ENCODE results near the gene BRD9. TPM values are rescaled to one million over a fixed set of nuclear protein-coding genes. Genes with fewer than 3 reads are reported as not detected.

BRD9 gene
- total RNA-seq, 1 donor from 2014 or later: 27.9 TPM

- ATAC-seq (no peak), DNase-seq (ENCODE audit: missing footprints) (no peak)
- intact Hi-C loops (cut with DNase I): no loop called here
Observed at GRCh38 chr5:909086-909485, 16.5 kb upstream of the BRD9 start.

- ATAC-seq: no peak
- intact Hi-C loops (cut with DNase I): no loop called here
- no peak for DNase-seq (ENCODE audit: missing footprints)
Observed at GRCh38 chr5:908172-908571, 15.6 kb upstream of the BRD9 start.

DNA sequence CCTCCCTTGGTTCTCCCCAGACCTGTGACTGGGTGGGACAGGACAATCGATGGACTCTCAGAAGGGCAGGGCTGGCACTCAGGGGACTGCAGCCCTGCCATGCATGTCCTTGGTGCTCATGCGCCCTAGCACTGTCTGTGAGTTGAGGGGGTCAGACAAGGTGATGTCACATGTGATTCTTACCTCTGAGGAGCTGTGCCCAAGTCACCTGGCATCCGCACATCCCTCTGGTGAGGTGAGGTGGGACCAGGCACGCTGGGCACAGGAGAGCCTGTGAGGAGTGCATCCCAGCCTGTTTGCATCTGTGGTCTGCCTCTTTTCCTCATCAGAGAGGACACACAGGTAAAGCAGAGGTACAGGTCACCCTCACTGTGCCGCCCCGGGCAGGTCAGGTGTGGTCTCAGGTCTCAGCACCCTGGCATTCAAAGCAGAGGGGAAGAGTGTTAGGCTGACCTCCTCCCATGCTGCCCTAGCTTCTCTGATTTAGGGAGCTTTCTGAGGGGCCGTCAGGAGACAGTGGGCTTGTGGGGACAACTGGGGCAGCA lies 14.8 kb upstream of the BRD9 start:
- ATAC-seq: no peak
- no peak for DNase-seq (ENCODE audit: missing footprints)
- intact Hi-C loops (cut with DNase I): no loop called here

- intact Hi-C loops (cut with DNase I): loop anchor here (2.0 kb wide), 1 partner anchor 234 kb away; no protein-coding TSS in a partner anchor
- DNase-seq (ENCODE audit: missing footprints) (no peak), ATAC-seq (no peak)
Observed at GRCh38 chr5:905139-905642, 12.6 kb upstream of the BRD9 start.

DNA sequence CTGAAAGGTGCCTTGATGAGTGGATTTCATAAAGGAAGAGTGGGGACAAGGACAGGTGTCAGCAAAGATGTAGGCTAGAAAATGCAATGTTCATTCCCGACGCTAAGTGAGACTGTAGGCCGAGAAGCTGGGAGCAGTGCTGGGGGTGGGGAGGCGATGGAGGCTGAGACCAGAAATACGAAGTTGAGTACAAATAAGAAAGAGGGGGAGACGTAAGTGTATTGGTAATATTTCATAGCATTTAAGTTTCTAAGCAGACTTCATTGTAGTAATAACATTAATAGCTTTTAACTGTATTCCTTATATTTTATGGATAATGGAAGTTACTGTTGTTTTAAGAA lies 11.1 kb upstream of the BRD9 start:
- no peak for ATAC-seq
- intact Hi-C loops (cut with DNase I): loop anchor here (2.0 to 5.0 kb wide), 2 partner anchors 233 to 456 kb away; no protein-coding TSS in a partner anchor
- no peak for DNase-seq (ENCODE audit: missing footprints)

DNA sequence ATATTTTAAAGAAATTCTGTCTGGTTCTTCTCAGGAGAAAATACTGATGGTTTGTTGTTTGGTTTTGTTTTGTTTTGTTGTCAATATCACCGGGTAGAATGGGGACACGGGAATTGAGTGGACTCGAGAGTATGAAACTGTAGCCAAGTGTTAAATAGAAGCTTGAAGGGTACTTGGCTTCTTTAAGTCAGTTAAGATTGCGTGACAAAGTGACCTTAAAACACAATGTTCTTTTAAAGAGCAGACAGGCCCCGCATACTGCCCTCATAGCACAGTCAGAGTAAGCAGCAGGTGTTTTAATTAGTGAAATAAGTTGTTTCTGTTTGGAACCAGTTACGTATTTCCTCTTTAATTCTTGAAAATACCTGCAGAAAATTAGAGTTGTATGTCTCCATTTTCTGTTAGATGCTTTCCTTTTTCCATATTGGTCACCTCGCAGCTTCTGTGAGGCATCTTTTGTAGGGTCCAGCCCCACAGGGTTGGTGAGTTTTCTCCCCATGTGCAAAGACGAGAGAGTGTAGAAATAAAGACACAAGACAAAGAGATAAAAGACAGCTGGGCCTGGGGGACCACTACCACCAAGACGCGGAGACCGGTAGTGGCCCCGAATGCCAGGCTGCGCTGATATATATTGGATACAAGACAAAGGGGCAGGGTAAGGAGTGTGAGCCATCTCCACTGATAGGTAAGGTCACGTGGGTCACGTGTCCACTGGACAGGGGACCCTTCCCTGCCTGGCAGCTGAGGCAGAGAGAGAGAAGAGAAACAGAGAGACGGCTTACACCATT lies 9.7 kb upstream of the BRD9 start:
- DNase-seq (ENCODE audit: missing footprints): no peak
- peak; percentile 52 for ATAC-seq

DNA sequence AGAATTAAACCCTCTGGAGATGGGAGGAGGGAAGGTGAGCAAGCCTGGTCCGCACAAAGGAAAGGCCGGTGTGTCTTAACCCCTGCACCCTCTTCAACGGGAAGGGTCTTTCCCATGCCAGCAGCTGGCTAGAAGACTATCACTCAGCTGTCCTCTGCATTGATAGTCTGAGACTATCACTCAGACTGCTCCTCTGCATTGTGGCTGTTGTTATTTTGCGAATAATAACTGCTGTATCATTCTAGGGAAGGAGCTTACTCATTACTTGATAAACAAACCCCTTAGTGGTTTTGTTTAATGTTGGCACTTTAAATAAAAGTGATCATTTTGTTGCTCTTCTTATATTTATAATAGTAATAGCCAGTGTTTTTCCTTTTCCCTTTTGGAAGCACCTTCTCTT lies 8.2 kb upstream of the BRD9 start:
- intact Hi-C loops (cut with DNase I): loop anchor here (5.0 kb wide), 1 partner anchor 453 kb away; no protein-coding TSS in a partner anchor
- DNase-seq (ENCODE audit: missing footprints) (no peak), ATAC-seq (no peak)

More for the DNA sequence above, 9.7 kb upstream of the BRD9 start:
- intact Hi-C loops (cut with DNase I): loop anchor here (5.0 kb wide), 1 partner anchor 455 kb away; no protein-coding TSS in a partner anchor

DNA sequence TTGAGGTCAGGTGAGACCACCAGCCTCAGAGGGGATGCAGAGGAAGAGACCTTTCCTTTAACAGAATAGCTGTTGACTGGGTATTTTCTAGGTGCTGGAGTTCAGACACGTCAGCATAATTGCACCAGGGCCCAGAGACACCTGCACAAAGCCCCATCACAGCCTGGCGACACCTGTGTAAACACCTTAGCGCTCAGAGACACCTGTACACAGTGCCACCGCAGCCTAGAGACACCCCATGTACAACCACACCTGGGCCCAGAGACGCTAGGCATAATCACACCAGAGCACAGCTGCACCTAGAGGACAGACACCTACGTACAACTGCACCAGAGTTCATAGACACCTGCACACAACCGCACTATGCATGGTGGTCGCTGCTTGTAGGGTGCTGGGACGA lies 1.1 kb upstream of the BRD9 start:
- DNase-seq (ENCODE audit: missing footprints) (no peak), ATAC-seq (no peak)
- intact Hi-C loops (cut with DNase I): loop anchor here (5.0 kb wide), 2 partner anchors 201 to 421 kb away; partner anchors contain the start of gene TPPP

GRCh38 chr5:893137-893506 lies 521 bp upstream of the BRD9 start:
- intact Hi-C loops (cut with DNase I): loop anchor here (5.0 kb wide), 2 partner anchors 201 to 421 kb away; partner anchors contain the start of gene TPPP
- DNase-seq (ENCODE audit: missing footprints) (no peak), ATAC-seq (no peak)

- DNase-seq (ENCODE audit: missing footprints): no peak
- intact Hi-C loops (cut with DNase I): loop anchor here (5.0 kb wide), 2 partner anchors 200 to 420 kb away; partner anchors contain the start of gene TPPP
- ATAC-seq: peak; percentile 23
Observed at GRCh38 chr5:891837-892393, 686 bp downstream of the BRD9 start.

DNA sequence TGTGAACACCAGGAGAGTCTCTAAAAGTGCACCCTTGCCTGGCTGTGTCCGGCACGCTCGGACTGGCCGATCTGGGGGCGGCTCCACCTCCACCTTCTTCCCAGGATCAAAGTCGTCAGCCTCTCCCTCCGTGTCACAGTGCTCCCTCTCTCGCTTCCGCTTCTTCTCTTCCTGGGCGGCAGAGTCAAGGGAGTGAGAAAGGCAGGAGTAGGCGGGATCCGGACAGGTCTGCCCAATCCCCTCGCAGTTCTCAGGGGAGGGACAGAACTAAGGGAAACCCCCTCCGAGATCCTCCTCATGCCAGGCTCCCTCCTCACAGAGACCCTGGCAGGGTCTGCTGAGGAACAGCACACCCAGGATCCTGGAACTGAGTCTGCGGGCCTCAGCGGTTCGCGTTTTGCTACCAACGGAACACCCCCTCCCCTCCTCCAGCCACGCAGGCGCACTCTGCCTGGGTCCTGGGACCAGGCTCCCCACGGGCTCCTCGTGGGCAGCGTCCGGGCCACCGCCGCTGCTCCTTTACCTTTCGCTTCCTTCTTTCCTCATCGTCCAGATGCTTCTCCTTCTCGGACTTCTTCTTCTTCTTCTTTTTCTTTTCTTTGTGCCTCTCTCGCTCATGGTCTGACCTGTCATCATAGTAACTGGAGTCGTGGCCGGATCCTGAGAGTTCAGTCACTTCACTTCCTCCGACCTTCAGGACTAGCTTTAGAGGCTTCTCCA lies 1.3 kb downstream of the BRD9 start:
- ATAC-seq (no peak), DNase-seq (ENCODE audit: missing footprints) (no peak)
- intact Hi-C loops (cut with DNase I): loop anchor here (5.0 kb wide), 2 partner anchors 199 to 419 kb away; partner anchors contain the start of gene TPPP

- ATAC-seq: no peak
- intact Hi-C loops (cut with DNase I): no loop called here
- DNase-seq (ENCODE audit: missing footprints): no peak
Observed at GRCh38 chr5:889075-889710, 3.4 kb downstream of the BRD9 start.

DNA sequence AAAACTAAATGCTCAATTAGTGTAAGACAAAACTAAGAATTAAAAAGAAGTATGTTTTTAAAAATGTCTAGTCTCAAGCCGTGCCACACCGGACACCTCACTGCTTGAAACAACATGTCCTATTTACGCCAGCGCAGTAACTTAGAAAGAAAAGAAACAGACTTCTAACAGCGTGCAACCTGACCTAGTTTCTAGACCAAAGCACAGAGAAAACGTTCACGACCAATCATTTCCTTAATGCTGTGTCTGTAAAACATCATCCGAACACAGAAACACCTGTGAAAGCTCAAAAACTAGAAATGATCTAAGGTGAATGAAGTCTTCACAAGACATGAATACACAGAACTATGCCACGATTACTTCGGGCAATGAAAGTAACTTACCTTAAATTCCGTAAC lies 4.0 kb downstream of the BRD9 start:
- intact Hi-C loops (cut with DNase I): no loop called here
- ATAC-seq: no peak
- no peak for DNase-seq (ENCODE audit: missing footprints)

DNA sequence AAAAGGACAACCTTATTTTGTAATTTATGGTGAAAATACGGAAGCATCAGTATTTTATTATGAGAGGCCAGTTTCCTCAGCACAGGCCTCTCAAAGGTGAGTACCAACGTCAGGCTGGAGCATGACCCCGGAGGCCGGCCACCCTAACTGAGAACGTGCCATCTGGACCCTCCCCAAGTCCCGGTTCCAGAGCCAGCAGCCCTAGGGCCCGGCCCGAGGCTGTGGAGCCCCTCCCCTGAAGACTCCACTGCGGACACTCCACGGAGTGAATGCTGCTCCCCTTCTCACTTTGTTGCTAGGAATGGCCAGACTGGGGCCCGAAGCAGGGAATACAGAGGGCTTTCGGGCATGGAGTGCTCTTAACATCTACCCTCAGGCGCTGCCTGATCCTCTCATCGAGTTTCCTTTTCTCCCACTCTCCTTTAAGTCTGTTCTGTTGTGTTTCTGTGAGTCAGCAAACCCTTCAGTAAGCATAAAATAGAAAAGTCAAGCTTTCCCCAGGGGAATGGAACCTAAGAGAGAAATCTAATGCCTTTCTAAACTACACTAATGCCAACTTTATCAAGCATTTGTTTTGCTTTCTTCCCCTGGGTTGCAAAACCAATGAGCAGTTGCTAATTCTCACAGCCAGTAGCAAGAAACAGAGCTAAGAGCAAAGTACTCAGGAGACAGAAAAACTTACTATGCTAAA lies 4.5 kb downstream of the BRD9 start:
- ATAC-seq: no peak
- intact Hi-C loops (cut with DNase I): no loop called here

DNA sequence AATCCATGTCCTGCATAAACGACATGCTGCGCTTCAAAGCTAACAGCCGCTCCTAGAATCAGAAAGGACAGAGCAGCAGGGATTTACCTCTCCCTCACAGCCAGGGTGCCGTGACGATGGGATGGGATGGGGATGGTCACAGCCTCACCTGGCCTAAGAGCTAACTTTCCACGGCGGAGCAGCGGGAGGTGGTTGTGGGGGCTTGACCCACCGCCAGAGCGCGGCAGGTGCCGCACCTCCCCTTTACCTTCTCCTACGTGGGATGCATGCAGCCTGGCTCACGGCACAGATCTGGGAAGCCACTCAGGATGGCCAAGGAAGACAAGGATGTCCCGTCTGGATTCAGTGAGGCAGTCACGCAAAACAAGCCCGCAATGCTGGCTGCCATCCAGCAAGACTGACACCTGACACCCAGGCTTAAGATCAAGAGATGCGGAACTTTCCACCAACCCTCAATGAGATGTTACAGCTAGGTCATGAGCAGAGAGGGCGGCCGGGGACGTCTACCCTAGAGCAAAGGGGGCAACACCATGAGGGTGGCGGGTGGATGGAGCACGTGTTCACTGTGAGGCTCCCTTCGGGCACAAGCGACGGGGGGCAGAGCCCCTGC lies 5.8 kb downstream of the BRD9 start:
- DNase-seq (ENCODE audit: missing footprints) (no peak), ATAC-seq (no peak)
- intact Hi-C loops (cut with DNase I): no loop called here

More for the DNA sequence above, 4.5 kb downstream of the BRD9 start:
- no peak for DNase-seq (ENCODE audit: missing footprints)

GRCh38 chr5:886036-886435 lies 6.6 kb downstream of the BRD9 start:
- DNase-seq (ENCODE audit: missing footprints) (no peak), ATAC-seq (peak; percentile 14)
- intact Hi-C loops (cut with DNase I): no loop called here

- ATAC-seq (peak; percentile 93), DNase-seq (ENCODE audit: missing footprints) (peak; percentile 86)
- intact Hi-C loops (cut with DNase I): no loop called here
Observed at GRCh38 chr5:885529-885928, 7.1 kb downstream of the BRD9 start.

- intact Hi-C loops (cut with DNase I): no loop called here
- no peak for ATAC-seq
Observed at GRCh38 chr5:885127-885442, 7.5 kb downstream of the BRD9 start.

More at GRCh38 chr5:885127-885442, 7.5 kb downstream of the BRD9 start:
- peak; percentile 56 for DNase-seq (ENCODE audit: missing footprints)

All from Right ventricle myocardium inferior (tissue), 1 donor.